ENCODE data around the gene DUOXA1. TPM values are rescaled to one million over a fixed set of nuclear protein-coding genes. Genes with fewer than 3 reads are reported as not detected.
A peak's percentile ranks its signal among the peaks of the same experiment; 100 is the strongest.
"Not testable (repeated sequence)": the region's sequence is repeated elsewhere in the genome, so short reads cannot be mapped to it uniquely, and the experiment has no call there.

Gene DUOXA1
- total RNA-seq, 2 donors from 2014 or later = 0.81 to 5.3 TPM

GRCh38 chr15:45101749-45102148 is 27.9 kb downstream of the DUOXA1 start:
- peak; percentile 71 for DNase-seq (ENCODE audit: low spot score)
- intact Hi-C loops (cut with DNase I) = no loop called here

GRCh38 chr15:45100884-45101625 is 28.6 kb downstream of the DUOXA1 start:
- peak; percentile 44 for DNase-seq (ENCODE audit: low spot score)

GRCh38 chr15:45099549-45100165 is 30.0 kb downstream of the DUOXA1 start:
- intact Hi-C loops (cut with DNase I) = no loop called here
- DNase-seq (ENCODE audit: low spot score) = peak; percentile 78

More at GRCh38 chr15:45100884-45101625, 28.6 kb downstream of the DUOXA1 start:
- intact Hi-C loops (cut with DNase I) = no loop called here

- intact Hi-C loops (cut with DNase I) = no loop called here
- DNase-seq (ENCODE audit: low spot score) = peak; percentile 70
Observed at GRCh38 chr15:45097466-45097865, 32.2 kb downstream of the DUOXA1 start.

GRCh38 chr15:45095661-45096060 is 34.0 kb downstream of the DUOXA1 start:
- intact Hi-C loops (cut with DNase I) = no loop called here
- peak; percentile 53 for DNase-seq (ENCODE audit: low spot score)

- DNase-seq (ENCODE audit: low spot score) = peak; percentile 59
Observed at GRCh38 chr15:45094358-45094730, 35.3 kb downstream of the DUOXA1 start.

GRCh38 chr15:45093622-45094357 is 35.9 kb downstream of the DUOXA1 start:
- intact Hi-C loops (cut with DNase I) = no loop called here
- peak; percentile 62 for DNase-seq (ENCODE audit: low spot score)

More at GRCh38 chr15:45094358-45094730, 35.3 kb downstream of the DUOXA1 start:
- intact Hi-C loops (cut with DNase I) = no loop called here

- no peak for DNase-seq (ENCODE audit: low spot score)
- intact Hi-C loops (cut with DNase I) = no loop called here
Observed at GRCh38 chr15:45093013-45093412, 36.7 kb downstream of the DUOXA1 start.

GRCh38 chr15:45091576-45091975 is 38.1 kb downstream of the DUOXA1 start:
- DNase-seq (ENCODE audit: low spot score) = no peak
- intact Hi-C loops (cut with DNase I) = no loop called here

GRCh38 chr15:45091161-45091560 is 38.5 kb downstream of the DUOXA1 start:
- intact Hi-C loops (cut with DNase I) = no loop called here
- DNase-seq (ENCODE audit: low spot score) = no peak

- DNase-seq (ENCODE audit: low spot score) = no peak
- intact Hi-C loops (cut with DNase I) = no loop called here
Observed at GRCh38 chr15:45089712-45090373, 39.8 kb downstream of the DUOXA1 start.

GRCh38 chr15:45088801-45089711 is 40.6 kb downstream of the DUOXA1 start:
- DNase-seq (ENCODE audit: low spot score) = no peak
- intact Hi-C loops (cut with DNase I) = no loop called here

GRCh38 chr15:45087513-45087912 is 42.2 kb downstream of the DUOXA1 start:
- DNase-seq (ENCODE audit: low spot score) = no peak
- intact Hi-C loops (cut with DNase I) = no loop called here

- intact Hi-C loops (cut with DNase I) = no loop called here
Observed at GRCh38 chr15:45084163-45084562, 45.5 kb downstream of the DUOXA1 start.

GRCh38 chr15:45083223-45083622 is 46.5 kb downstream of the DUOXA1 start:
- DNase-seq (ENCODE audit: low spot score) = no peak
- intact Hi-C loops (cut with DNase I) = no loop called here

More at GRCh38 chr15:45084163-45084562, 45.5 kb downstream of the DUOXA1 start:
- DNase-seq (ENCODE audit: low spot score) = no peak

GRCh38 chr15:45082412-45082811 is 47.3 kb downstream of the DUOXA1 start:
- intact Hi-C loops (cut with DNase I) = not testable (repeated sequence)

GRCh38 chr15:45080593-45080992 is 49.1 kb downstream of the DUOXA1 start:
- intact Hi-C loops (cut with DNase I); DNase-seq (ENCODE audit: low spot score): not testable (repeated sequence)

More at GRCh38 chr15:45082412-45082811, 47.3 kb downstream of the DUOXA1 start:
- not testable (repeated sequence) for DNase-seq (ENCODE audit: low spot score)

GRCh38 chr15:45079628-45080246 is 49.9 kb downstream of the DUOXA1 start:
- intact Hi-C loops (cut with DNase I); DNase-seq (ENCODE audit: low spot score): not testable (repeated sequence)
